Measurements from ENCODE around the gene SCYL2. TPM values are rescaled to one million over a fixed set of nuclear protein-coding genes. Genes with fewer than 3 reads are reported as not detected.
"Not testable (repeated sequence)": the region's sequence is repeated elsewhere in the genome, so short reads cannot be mapped to it uniquely, and the experiment has no call there.

Gene SCYL2
- total RNA-seq, 6 experiments from 2014 or later: 40.0 to 46.7 (median 40.8) TPM

DNA sequence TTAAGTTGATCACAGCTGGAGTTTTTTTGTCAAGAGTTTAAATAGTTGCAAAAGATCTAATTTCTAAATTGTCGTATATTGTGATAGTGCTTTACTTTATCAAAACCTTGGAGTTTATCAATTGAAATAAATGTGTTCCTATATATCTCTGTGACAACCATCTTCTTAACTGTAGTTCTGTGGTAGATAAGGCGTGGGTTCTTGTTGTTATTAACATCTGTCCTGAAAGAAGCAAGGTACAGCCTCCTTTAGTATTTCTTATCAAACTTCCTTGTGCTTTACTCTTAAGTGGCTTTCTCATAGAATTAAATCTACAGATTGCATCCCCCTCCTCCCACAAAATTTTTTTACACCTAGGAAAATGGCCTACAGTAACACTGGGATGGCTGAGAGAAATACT lies 7.3 kb downstream of the SCYL2 start:
- no peak for TF ChIP-seq CTCF (IDR thresholded peaks at IDR 0.05)
- H3K27me3 Mint-ChIP-seq (ENCODE audit: insufficient read depth): no peaks in the 10 kb centered on the region
- H3K4me1 Mint-ChIP-seq (ENCODE audit: low read depth): peaks cover 18% of the 10 kb centered on the region
- H3K9me3 Mint-ChIP-seq: no peaks in the 10 kb centered on the region
- H3K4me3 Mint-ChIP-seq: no peak overlapping the region
- H3K36me3 Mint-ChIP-seq (ENCODE audit: low read depth): no peaks in the 10 kb centered on the region
- no peak for DNase-seq
- H3K27ac Mint-ChIP-seq: no peak overlapping the region

DNA sequence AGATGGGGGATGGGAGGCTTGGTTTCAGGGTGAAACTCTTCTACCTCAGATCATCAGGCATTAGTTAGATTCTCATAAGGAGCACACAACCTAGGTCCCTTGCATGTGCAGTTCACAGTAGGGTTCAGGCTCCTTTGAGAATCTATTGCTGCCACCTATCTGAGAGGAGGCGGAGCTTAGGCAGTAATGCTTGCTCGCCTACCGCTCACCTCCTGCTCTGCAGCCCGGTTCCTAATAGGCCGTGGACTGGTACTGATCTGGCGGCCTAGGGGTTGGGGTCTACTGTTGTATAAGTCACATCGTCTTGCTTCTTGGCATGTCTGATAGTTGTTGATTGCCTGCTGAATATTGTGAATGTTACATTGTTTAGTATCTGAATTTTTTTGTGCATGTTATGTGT lies 12.2 kb downstream of the SCYL2 start:
- TF ChIP-seq CTCF (IDR thresholded peaks at IDR 0.05): no peak
- DNase-seq: no peak
- Mint-ChIP-seq H3K27ac (no peak overlapping the region), H3K9me3 (no peaks in the 10 kb centered on the region), H3K36me3 (ENCODE audit: low read depth) (no peaks in the 10 kb centered on the region), H3K4me3 (no peak overlapping the region), H3K4me1 (ENCODE audit: low read depth) (peaks cover 11% of the 10 kb centered on the region), H3K27me3 (ENCODE audit: insufficient read depth) (no peaks in the 10 kb centered on the region)

DNA sequence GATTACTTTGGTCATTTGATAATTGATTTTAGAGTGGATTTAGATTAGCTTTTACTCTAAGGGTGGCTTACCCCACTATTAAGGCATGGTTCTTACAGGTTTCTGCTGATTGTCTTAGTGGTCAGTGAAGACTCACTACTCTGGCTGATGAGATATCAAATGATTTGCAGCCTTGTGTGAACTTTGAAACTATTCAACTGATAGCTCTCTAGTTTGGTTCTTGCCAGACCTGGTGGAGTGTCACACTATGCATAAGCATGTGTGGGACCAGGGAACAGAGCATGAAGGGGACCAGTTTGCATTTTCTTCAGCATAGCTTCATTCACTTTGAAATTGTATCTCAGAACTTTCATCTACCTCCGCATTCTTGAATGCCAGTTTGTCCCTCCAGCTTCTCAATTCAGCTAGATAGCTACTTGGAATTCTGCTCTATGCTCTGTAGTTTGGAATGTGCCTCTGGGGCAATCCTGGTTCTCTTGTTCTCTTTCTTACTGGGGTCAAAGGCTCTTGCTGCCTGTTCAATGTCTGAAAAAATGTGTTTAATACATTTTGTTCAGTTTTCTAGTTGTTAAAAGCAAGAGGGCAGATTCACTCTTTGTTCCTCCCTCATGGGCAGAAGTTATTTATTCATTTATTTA lies 12.7 kb downstream of the SCYL2 start:
- Mint-ChIP-seq H3K4me3 (no peak overlapping the region), H3K9me3 (no peaks in the 10 kb centered on the region), H3K27ac (no peak overlapping the region), H3K36me3 (ENCODE audit: low read depth) (no peaks in the 10 kb centered on the region), H3K4me1 (ENCODE audit: low read depth) (peaks cover 11% of the 10 kb centered on the region), H3K27me3 (ENCODE audit: insufficient read depth) (no peaks in the 10 kb centered on the region)
- DNase-seq: peak; percentile 8
- no peak for TF ChIP-seq CTCF (IDR thresholded peaks at IDR 0.05)

DNA sequence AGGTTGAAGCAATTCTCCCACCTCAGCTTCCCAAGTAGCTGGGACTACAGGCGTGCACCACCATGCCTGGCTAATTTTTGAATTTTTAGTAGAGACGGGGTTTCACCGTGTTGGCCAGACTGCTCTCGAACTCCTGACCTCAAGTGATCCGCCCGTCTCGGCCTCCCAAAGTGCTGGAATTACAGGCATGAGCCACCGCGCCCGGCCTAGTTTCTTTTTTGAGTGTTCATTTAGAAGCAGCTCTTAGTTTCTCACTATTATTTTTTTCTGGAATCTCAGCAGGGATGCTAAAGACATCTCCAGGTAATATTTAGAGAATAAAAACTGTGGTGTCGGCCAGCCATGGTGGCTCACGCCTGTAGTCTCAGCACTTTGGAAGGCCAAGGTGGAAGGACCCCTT lies 17.6 kb downstream of the SCYL2 start:
- H3K27me3 Mint-ChIP-seq (ENCODE audit: insufficient read depth); H3K4me1 Mint-ChIP-seq (ENCODE audit: low read depth); H3K27ac Mint-ChIP-seq; DNase-seq; H3K9me3 Mint-ChIP-seq; H3K4me3 Mint-ChIP-seq; H3K36me3 Mint-ChIP-seq (ENCODE audit: low read depth): not testable (repeated sequence)

- no peak for TF ChIP-seq CTCF (IDR thresholded peaks at IDR 0.05)
- Mint-ChIP-seq H3K27me3 (ENCODE audit: insufficient read depth) (no peaks in the 10 kb centered on the region; the same call in 1 of the 2 replicates), H3K27ac (no peak overlapping the region), H3K4me3 (no peak overlapping the region), H3K4me1 (ENCODE audit: low read depth) (no peaks in the 10 kb centered on the region), H3K9me3 (no peaks in the 10 kb centered on the region), H3K36me3 (ENCODE audit: low read depth) (peaks cover 4% of the 10 kb centered on the region)
- no peak for DNase-seq
Measured at GRCh38 chr12:100289038-100289437, 22.1 kb downstream of the SCYL2 start.

DNA sequence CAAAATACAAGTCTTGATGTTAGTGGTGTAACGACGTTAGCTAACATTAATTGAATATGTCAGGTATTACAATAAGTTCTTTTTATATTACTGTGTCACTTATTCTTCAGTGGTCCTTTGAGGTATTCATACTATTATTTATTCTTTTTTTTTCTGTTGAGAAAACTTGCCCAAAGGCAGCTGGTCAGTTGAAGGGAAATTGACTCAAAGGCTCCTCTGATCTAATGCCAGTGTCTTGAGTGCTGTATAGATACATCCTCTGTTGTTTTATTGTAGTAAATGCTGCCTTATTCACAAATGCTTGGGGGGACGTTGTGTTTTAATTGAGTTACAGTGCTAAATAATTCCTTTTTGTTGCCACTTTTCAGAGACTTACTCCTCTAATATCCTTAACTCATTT lies 23.0 kb downstream of the SCYL2 start:
- Mint-ChIP-seq H3K36me3 (ENCODE audit: low read depth) (peaks cover 4% of the 10 kb centered on the region), H3K4me3 (no peak overlapping the region), H3K9me3 (no peaks in the 10 kb centered on the region), H3K27me3 (ENCODE audit: insufficient read depth) (no peaks in the 10 kb centered on the region; the same call in 1 of the 2 replicates), H3K27ac (no peak overlapping the region), H3K4me1 (ENCODE audit: low read depth) (no peaks in the 10 kb centered on the region)
- no peak for DNase-seq
- TF ChIP-seq CTCF (IDR thresholded peaks at IDR 0.05): no peak
